ENCODE data around the gene PLXND1.
"Not testable (repeated sequence)": the region's sequence is repeated elsewhere in the genome, so short reads cannot be mapped to it uniquely, and the experiment has no call there.

- TF ChIP-seq POLR2A (IDR thresholded peaks at IDR 0.05; ENCODE audit: low read depth, low read length); POLR2AphosphoS5 (IDR thresholded peaks at IDR 0.05; ENCODE audit: low read depth, low read length); TAF1 (IDR thresholded peaks at IDR 0.05; ENCODE audit: borderline replicate concordance, low read depth, low read length): not testable (repeated sequence)
These were observed 34.5 kb upstream of the PLXND1 start for GRCh38 chr3:129640985-129641384.

Measured in GM12892 (cell line).